Panc1 (cell line): ENCODE data around the gene SMG6. TPM values are rescaled to one million over a fixed set of nuclear protein-coding genes. Genes with fewer than 3 reads are reported as not detected.

Experiments used
- ATAC-seq: fragments of 200-7000 bp; cut with Tn5 transposase; 2 replicates; pipeline ENCODE4 v1.9.1; 2020; ENCODE audit warnings: mild to moderate bottlenecking, moderate library complexity
- Bru-seq: library from RNA; stranded (reverse); fragments of 400-500 nt; gene quantifications from one replicate; lab custom pipeline; 2021; lab: Mats Ljungman, UMichigan
- BruChase-seq, 2 experiments: library from RNA; stranded (reverse); fragments of 400-500 nt; gene quantifications; one replicate each; lab custom pipeline; 2021; lab: Mats Ljungman, UMichigan
- BruUV-seq: library from RNA; stranded (reverse); fragments of 400-500 nt; replicated peaks from 2 replicates; lab custom pipeline; 2021; lab: Mats Ljungman, UMichigan
- CTCF ChIA-PET: fragments of 300-600 bp; sonication (Branson Sonifier 250); formaldehyde crosslinking; loops from one replicate; lab custom pipeline; 2022; ENCODE audit warnings: antibody characterized with exemption; lab: Charles Lee
- POLR2A ChIA-PET: fragments of 300-600 bp; sonication (Branson Sonifier 250); formaldehyde crosslinking; loops from one replicate; lab custom pipeline; 2022; ENCODE audit warnings: antibody characterized with exemption; lab: Charles Lee
- DNase-seq: peaks from one replicate; pipeline ENCODE4 v3.0.0-alpha.2; 2010; ENCODE audit warnings: low read depth, low spot score
- H3K27ac ChIP-seq: 2 replicates; pipeline ENCODE4 v1.5.1; 2011; ENCODE audit warnings: mild to moderate bottlenecking, low read length, inconsistent platforms
- H3K27me3 ChIP-seq: fragments of 200-500 bp; sonication (Bioruptor generic); 2 replicates; pipeline ENCODE4 v1.6.0; 2014; ENCODE audit warnings: low read length, inconsistent platforms; ENCODE audit not compliant: control insufficient read depth, insufficient read depth
- H3K36me3 ChIP-seq: fragments of 200-500 bp; sonication (Bioruptor generic); 2 replicates; pipeline ENCODE4 v1.5.1; 2014; ENCODE audit warnings: inconsistent platforms, mild to moderate bottlenecking, low read length, moderate library complexity; ENCODE audit not compliant: control insufficient read depth, insufficient read depth
- H3K4me1 ChIP-seq: 2 replicates; pipeline ENCODE4 v1.5.1; 2011; ENCODE audit warnings: inconsistent platforms, mild to moderate bottlenecking, low read length, moderate library complexity; ENCODE audit not compliant: control insufficient read depth, insufficient read depth
- H3K4me3 ChIP-seq, 2 experiments: 2 replicates each; pipeline ENCODE4 v1.5.1; 2011 to 2012; ENCODE audit warnings: low read depth in 2 of 2, low read length in 2 of 2, mild to moderate bottlenecking in 2 of 2, inconsistent platforms in 1 of 2, moderate library complexity in 1 of 2
- H3K9me3 ChIP-seq: fragments of 200-500 bp; sonication (Bioruptor generic); 2 replicates; pipeline ENCODE4 v1.5.1; 2014; ENCODE audit warnings: low read depth, mild to moderate bottlenecking, inconsistent platforms, low read length, moderate library complexity; ENCODE audit not compliant: control insufficient read depth, insufficient read depth
- POLR2AphosphoS5 ChIP-seq: IDR thresholded peaks from 2 replicates; pipeline ENCODE4 v1.6.1; 2012; ENCODE audit warnings: mild to moderate bottlenecking, low read depth, low read length, moderate library complexity
- in situ Hi-C: cut with HindIII; loops from 2 replicates; pipeline ENCODE4 v1.10.0; 2016; ENCODE audit warnings: low sequenced_read_pairs, low pct_unique_long_range_greater_than_20kb
- intact Hi-C: fragments of 100-400 bp; cut with micrococcal nuclease; formaldehyde crosslinking; loops from one replicate; pipeline ENCODE4 v1.10.0; 2022; ENCODE audit not compliant: unreplicated experiment
- long read RNA-seq: library from polyadenylated mRNA; unstranded; transcript quantifications from one replicate; pipeline ENCODE4 v2.0.0, GENCODE V29; 2021; ENCODE audit not compliant: unreplicated experiment
- polyA plus RNA-seq: library from polyadenylated mRNA; unstranded; fragments of >200 nt; gene quantifications from one replicate; pipeline ENCODE4 v1.2.1, GENCODE V29; 2012; ENCODE audit warnings: missing spikeins; ENCODE audit not compliant: insufficient read length
- total RNA-seq: library from RNA; stranded (reverse); gene quantifications from one replicate; pipeline ENCODE4 v1.2.1, GENCODE V29; 2021; ENCODE audit not compliant: unreplicated experiment
- TF ChIP-seq, protein P1 (sequence below): fragments of 450-650 bp; IDR thresholded peaks from 2 replicates; pipeline ENCODE4 v1.5.1; 2017; ENCODE audit warnings: mild to moderate bottlenecking
- TF ChIP-seq, protein P2 (sequence below), 2 experiments: IDR thresholded peaks; 2 replicates each; pipeline ENCODE4 v1.6.1; 2011 to 2012; ENCODE audit warnings: low read depth in 2 of 2, control low read depth in 1 of 2, low read length in 1 of 2, mild to moderate bottlenecking in 1 of 2, moderate library complexity in 1 of 2; ENCODE audit not compliant: insufficient read depth in 1 of 2

SMG6 gene
- 17.8 TPM for total RNA-seq
- polyA plus RNA-seq = 18.2 TPM
- percentile 68 among the genes with signal in this experiment for Bru-seq, nascent RNA
- BruChase-seq, experiment 1, labeled RNA remaining after a 2-hour chase = percentile 66 among the genes with signal in this experiment
- percentile 70 among the genes with signal in this experiment for BruChase-seq, experiment 2, labeled RNA remaining after a 6-hour chase
- long read RNA-seq, transcript SMG6-215 (1 exons, 2,419 nt) = major isoform, 14 of 20 reads
- long read RNA-seq, partial matches to known transcripts = 5 of 20 reads
- long read RNA-seq, other reads (novel, unspliced or antisense) = 1 of 20 reads

DNA sequence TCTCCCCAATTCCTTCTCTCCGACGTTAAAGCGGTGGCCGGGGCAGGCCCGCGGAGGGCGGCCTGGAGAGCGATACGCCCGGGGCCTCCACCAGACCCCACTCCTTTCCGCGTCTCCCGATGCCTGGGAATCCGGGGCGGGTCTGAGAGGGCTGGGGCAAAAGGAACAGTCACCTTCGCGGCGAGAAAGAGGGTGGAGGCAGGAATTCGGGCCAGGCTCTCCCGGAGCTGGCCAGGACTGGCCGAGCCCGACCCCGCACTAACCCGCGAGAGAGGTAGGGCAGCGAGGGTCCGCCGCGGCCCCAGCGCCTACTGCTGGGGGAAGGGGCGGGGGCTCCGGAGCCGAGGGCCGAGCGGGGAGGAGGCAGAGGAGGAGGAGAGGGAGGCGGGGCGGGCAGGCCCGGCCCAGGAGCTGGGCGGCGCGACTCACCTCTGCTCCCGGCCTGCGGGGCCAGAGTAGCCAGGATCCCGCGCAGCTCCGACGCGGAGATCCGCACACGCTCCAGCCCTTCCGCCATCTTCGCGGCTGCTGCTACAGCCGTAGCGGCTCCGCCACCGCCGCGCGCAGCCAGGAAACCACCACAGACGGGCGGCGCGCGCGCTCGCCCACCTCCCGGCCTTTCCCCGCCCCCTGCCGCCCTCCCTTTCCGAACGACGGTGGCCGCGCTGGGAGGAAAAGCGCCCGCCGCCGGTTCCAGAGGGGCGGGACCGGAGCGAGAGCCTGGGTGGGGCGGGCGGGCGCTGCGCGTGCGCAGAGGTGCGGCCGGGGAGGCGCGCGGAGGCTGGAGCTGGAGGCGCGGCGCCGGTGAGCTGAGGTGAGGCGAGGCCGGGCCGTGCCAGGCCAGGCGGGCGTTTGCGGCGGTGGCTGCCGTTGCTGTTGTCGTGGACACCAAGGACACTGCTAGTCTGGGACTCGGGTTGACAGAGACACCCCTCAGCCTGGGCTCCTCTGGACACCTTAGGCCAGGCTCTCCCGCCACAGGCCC is at the start of gene SMG6, which contains the start of gene SRR:
Gene SMG6 (minus strand): TSS at position 582 of the 985 bp plus-strand sequence. CDS start 65 bp downstream, at position 517.
Gene SRR (plus strand): TSS at position 747 of the 985 bp plus-strand sequence. CDS start 11,611 bp downstream, outside the sequence.
- ChIA-PET CTCF (interaction anchor here (0.6 kb wide), 1 partner anchor 372 kb away, joined by 3 read pairs; no protein-coding TSS in a partner anchor), POLR2A (interaction anchor here (0.7 kb wide), 1 partner anchor 158 kb away, joined by 3 read pairs; no protein-coding TSS in a partner anchor)
- peak within 1 kb of the TSS; percentile 75 to 92 for H3K4me3 ChIP-seq
- peaks cover 3% of the 10 kb centered on the region for H3K4me1 ChIP-seq
- no peak for DNase-seq
- no peaks in the 10 kb centered on the region for H3K9me3 ChIP-seq
- intact Hi-C loops (no loop called here), in situ Hi-C loops (no loop called here)
- no TSS peak for BruUV-seq
- H3K27ac ChIP-seq = peak within 1 kb of the TSS; percentile 83
- TF ChIP-seq, protein P1, sequence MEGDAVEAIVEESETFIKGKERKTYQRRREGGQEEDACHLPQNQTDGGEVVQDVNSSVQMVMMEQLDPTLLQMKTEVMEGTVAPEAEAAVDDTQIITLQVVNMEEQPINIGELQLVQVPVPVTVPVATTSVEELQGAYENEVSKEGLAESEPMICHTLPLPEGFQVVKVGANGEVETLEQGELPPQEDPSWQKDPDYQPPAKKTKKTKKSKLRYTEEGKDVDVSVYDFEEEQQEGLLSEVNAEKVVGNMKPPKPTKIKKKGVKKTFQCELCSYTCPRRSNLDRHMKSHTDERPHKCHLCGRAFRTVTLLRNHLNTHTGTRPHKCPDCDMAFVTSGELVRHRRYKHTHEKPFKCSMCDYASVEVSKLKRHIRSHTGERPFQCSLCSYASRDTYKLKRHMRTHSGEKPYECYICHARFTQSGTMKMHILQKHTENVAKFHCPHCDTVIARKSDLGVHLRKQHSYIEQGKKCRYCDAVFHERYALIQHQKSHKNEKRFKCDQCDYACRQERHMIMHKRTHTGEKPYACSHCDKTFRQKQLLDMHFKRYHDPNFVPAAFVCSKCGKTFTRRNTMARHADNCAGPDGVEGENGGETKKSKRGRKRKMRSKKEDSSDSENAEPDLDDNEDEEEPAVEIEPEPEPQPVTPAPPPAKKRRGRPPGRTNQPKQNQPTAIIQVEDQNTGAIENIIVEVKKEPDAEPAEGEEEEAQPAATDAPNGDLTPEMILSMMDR = no peak
- peak; percentile 72 for TF ChIP-seq POLR2AphosphoS5
- no peaks in the 10 kb centered on the region for H3K27me3 ChIP-seq
- peaks cover 2% of the 10 kb centered on the region; the same call in 1 of the 2 replicates for H3K36me3 ChIP-seq
- ATAC-seq = peak; percentile 98

DNA sequence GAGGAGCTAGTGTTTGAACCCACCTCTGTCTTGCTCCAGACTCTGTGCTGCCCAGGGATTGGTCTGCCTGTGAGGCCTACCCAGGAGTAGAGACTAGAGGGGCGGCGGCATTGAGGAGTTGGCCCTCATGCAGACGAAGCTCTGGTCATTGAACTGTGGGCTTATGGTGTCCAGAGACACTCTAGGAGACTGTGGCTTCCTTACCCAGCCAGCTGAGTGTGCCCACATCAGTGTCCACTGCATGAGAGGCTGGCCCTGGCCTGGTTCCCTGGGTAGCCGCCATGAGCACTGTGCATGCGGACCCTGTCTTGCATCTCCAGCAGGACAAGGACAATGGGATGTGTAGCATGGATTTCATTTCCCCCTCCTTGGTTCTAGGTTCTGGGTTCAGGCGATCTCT is 47.7 kb upstream of the SMG6 start:
- ChIA-PET POLR2A (no interaction called here), CTCF (no interaction called here)
- Histone ChIP-seq H3K27me3 (no peaks in the 10 kb centered on the region), H3K36me3 (no peaks in the 10 kb centered on the region), H3K27ac (no peak overlapping the region), H3K4me1 (no peaks in the 10 kb centered on the region), H3K9me3 (no peaks in the 10 kb centered on the region), H3K4me3 (no peak overlapping the region)
- in situ Hi-C loops = no loop called here
- TF ChIP-seq, protein P2, sequence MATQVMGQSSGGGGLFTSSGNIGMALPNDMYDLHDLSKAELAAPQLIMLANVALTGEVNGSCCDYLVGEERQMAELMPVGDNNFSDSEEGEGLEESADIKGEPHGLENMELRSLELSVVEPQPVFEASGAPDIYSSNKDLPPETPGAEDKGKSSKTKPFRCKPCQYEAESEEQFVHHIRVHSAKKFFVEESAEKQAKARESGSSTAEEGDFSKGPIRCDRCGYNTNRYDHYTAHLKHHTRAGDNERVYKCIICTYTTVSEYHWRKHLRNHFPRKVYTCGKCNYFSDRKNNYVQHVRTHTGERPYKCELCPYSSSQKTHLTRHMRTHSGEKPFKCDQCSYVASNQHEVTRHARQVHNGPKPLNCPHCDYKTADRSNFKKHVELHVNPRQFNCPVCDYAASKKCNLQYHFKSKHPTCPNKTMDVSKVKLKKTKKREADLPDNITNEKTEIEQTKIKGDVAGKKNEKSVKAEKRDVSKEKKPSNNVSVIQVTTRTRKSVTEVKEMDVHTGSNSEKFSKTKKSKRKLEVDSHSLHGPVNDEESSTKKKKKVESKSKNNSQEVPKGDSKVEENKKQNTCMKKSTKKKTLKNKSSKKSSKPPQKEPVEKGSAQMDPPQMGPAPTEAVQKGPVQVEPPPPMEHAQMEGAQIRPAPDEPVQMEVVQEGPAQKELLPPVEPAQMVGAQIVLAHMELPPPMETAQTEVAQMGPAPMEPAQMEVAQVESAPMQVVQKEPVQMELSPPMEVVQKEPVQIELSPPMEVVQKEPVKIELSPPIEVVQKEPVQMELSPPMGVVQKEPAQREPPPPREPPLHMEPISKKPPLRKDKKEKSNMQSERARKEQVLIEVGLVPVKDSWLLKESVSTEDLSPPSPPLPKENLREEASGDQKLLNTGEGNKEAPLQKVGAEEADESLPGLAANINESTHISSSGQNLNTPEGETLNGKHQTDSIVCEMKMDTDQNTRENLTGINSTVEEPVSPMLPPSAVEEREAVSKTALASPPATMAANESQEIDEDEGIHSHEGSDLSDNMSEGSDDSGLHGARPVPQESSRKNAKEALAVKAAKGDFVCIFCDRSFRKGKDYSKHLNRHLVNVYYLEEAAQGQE (IDR thresholded peaks at IDR 0.05; ENCODE audit: insufficient read depth in 1 of 2, low read depth in 2 of 2, low read length in 1 of 2) = no peak
- ATAC-seq (no peak), DNase-seq (no peak)
- intact Hi-C loops = no loop called here
- no TSS peak for BruUV-seq
